Neural cell (in vitro differentiated cells): ENCODE results near the gene ENG.

ENCODE experiments used
- CTCF ChIP-seq: fragments of 450-650 bp; IDR thresholded peaks from 2 replicates; pipeline ENCODE4 v1.5.1; 2014; ENCODE audit warnings: antibody characterized with exemption, mild to moderate bottlenecking, moderate library complexity; ENCODE audit not compliant: poor library complexity, severe bottlenecking
- POLR2AphosphoS5 ChIP-seq: IDR thresholded peaks from 2 replicates; pipeline ENCODE4 v1.6.1; 2012
- SMC3 ChIP-seq: fragments of 450-650 bp; conservative IDR thresholded peaks from 2 replicates; pipeline ENCODE4 v1.6.1; 2014; ENCODE audit warnings: antibody characterized with exemption, mild to moderate bottlenecking, moderate library complexity; ENCODE audit not compliant: poor library complexity
- TF ChIP-seq, protein P1 (sequence below): IDR thresholded peaks from 2 replicates; pipeline ENCODE4 v1.6.1; 2012; ENCODE audit warnings: borderline replicate concordance

GRCh38 chr9:127873886-127874285, 19.4 kb upstream of the ENG start:
- no peak for TF ChIP-seq CTCF
- no peak for TF ChIP-seq POLR2AphosphoS5
- TF ChIP-seq, protein P1, sequence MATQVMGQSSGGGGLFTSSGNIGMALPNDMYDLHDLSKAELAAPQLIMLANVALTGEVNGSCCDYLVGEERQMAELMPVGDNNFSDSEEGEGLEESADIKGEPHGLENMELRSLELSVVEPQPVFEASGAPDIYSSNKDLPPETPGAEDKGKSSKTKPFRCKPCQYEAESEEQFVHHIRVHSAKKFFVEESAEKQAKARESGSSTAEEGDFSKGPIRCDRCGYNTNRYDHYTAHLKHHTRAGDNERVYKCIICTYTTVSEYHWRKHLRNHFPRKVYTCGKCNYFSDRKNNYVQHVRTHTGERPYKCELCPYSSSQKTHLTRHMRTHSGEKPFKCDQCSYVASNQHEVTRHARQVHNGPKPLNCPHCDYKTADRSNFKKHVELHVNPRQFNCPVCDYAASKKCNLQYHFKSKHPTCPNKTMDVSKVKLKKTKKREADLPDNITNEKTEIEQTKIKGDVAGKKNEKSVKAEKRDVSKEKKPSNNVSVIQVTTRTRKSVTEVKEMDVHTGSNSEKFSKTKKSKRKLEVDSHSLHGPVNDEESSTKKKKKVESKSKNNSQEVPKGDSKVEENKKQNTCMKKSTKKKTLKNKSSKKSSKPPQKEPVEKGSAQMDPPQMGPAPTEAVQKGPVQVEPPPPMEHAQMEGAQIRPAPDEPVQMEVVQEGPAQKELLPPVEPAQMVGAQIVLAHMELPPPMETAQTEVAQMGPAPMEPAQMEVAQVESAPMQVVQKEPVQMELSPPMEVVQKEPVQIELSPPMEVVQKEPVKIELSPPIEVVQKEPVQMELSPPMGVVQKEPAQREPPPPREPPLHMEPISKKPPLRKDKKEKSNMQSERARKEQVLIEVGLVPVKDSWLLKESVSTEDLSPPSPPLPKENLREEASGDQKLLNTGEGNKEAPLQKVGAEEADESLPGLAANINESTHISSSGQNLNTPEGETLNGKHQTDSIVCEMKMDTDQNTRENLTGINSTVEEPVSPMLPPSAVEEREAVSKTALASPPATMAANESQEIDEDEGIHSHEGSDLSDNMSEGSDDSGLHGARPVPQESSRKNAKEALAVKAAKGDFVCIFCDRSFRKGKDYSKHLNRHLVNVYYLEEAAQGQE = no peak
- no peak for TF ChIP-seq SMC3
